Left ventricle myocardium superior (tissue), 1 donor: ENCODE data around the gene B3GAT1. TPM values are rescaled to one million over a fixed set of nuclear protein-coding genes. Genes with fewer than 3 reads are reported as not detected.

ENCODE experiments used
- ATAC-seq: fragments of 200-7000 bp; cut with Tn5 transposase; one replicate; pipeline ENCODE4 v1.9.1; 2020; ENCODE audit warnings: mild to moderate bottlenecking, moderate library complexity
- DNase-seq: peaks from one replicate; pipeline ENCODE4 v3.0.0-alpha.2; 2020
- intact Hi-C: fragments of 100-400 bp; cut with micrococcal nuclease; formaldehyde crosslinking; loops from one replicate; pipeline ENCODE4 v1.11.0; 2022
- total RNA-seq: library from RNA; stranded (reverse); fragmentation: NEBNext Ultra II Directional; extraction: Animal tissue kit (Norgen Biotek cat#: 25700); gene quantifications from one replicate; pipeline ENCODE4 v1.2.1, GENCODE V29; 2021
- donor health status: DM: no; HTN: yes; CAD: no; lungs with severe emphysema.

The B3GAT1 gene
- total RNA-seq, 1 donor from 2014 or later: 0.17 TPM

- ATAC-seq: no peak
- intact Hi-C loops: no loop called here
- DNase-seq: no peak
Observed at GRCh38 chr11:134398644-134399292, 13.3 kb downstream of the B3GAT1 start.

GRCh38 chr11:134398079-134398444 is 14.0 kb downstream of the B3GAT1 start:
- intact Hi-C loops: no loop called here
- no peak for DNase-seq
- no peak for ATAC-seq

GRCh38 chr11:134397304-134398078 is 14.6 kb downstream of the B3GAT1 start:
- no peak for DNase-seq
- ATAC-seq: no peak
- intact Hi-C loops: no loop called here

GRCh38 chr11:134395002-134395401 is 17.0 kb downstream of the B3GAT1 start:
- DNase-seq: no peak
- ATAC-seq: no peak
- intact Hi-C loops: no loop called here

GRCh38 chr11:134394311-134394710 is 17.7 kb downstream of the B3GAT1 start:
- intact Hi-C loops: no loop called here
- DNase-seq (no peak), ATAC-seq (no peak)

GRCh38 chr11:134393638-134394037 is 18.4 kb downstream of the B3GAT1 start:
- intact Hi-C loops: no loop called here
- DNase-seq: no peak
- peak; percentile 76 for ATAC-seq

- no peak for ATAC-seq
- intact Hi-C loops: no loop called here
- DNase-seq: no peak
Observed at GRCh38 chr11:134392953-134393615, 19.0 kb downstream of the B3GAT1 start.

- intact Hi-C loops: no loop called here
- DNase-seq (no peak), ATAC-seq (no peak)
Observed at GRCh38 chr11:134391656-134392055, 20.4 kb downstream of the B3GAT1 start.

- no peak for ATAC-seq
- DNase-seq: no peak
Observed at GRCh38 chr11:134390706-134391569, 21.1 kb downstream of the B3GAT1 start.

GRCh38 chr11:134389464-134390180 is 22.4 kb downstream of the B3GAT1 start:
- no peak for ATAC-seq
- DNase-seq: no peak

More at GRCh38 chr11:134390706-134391569, 21.1 kb downstream of the B3GAT1 start:
- intact Hi-C loops: no loop called here

GRCh38 chr11:134388590-134388989 is 23.5 kb downstream of the B3GAT1 start:
- DNase-seq (no peak), ATAC-seq (no peak)
- intact Hi-C loops: no loop called here

More at GRCh38 chr11:134389464-134390180, 22.4 kb downstream of the B3GAT1 start:
- intact Hi-C loops: no loop called here

GRCh38 chr11:134387501-134387900 is 24.5 kb downstream of the B3GAT1 start:
- ATAC-seq (no peak), DNase-seq (no peak)
- intact Hi-C loops: no loop called here

GRCh38 chr11:134386945-134387344 is 25.1 kb downstream of the B3GAT1 start:
- ATAC-seq (no peak), DNase-seq (no peak)
- intact Hi-C loops: no loop called here

- DNase-seq (peak; percentile 12), ATAC-seq (no peak)
- intact Hi-C loops: no loop called here
Observed at GRCh38 chr11:134385774-134386565, 26.1 kb downstream of the B3GAT1 start.

- no peak for DNase-seq
- ATAC-seq: no peak
- intact Hi-C loops: no loop called here
Observed at GRCh38 chr11:134385171-134385570, 26.9 kb downstream of the B3GAT1 start.

GRCh38 chr11:134384406-134384805 is 27.6 kb downstream of the B3GAT1 start:
- ATAC-seq (no peak), DNase-seq (no peak)
- intact Hi-C loops: no loop called here

GRCh38 chr11:134383576-134384221 is 28.3 kb downstream of the B3GAT1 start:
- DNase-seq: peak; percentile 21
- ATAC-seq: no peak
- intact Hi-C loops: no loop called here

GRCh38 chr11:134382830-134383229 is 29.2 kb downstream of the B3GAT1 start:
- intact Hi-C loops: no loop called here

More at GRCh38 chr11:134382830-134383229, 29.2 kb downstream of the B3GAT1 start:
- ATAC-seq: no peak
- no peak for DNase-seq
